Uterus (tissue), 4 donors: ENCODE results near the gene LYZL4. TPM values are rescaled to one million over a fixed set of nuclear protein-coding genes. Genes with fewer than 3 reads are reported as not detected.

ENCODE experiments used
- DNase-seq, 2 donors: peaks; one replicate each; pipeline ENCODE4 v3.0.0-alpha.2; 2019 to 2020
- H3K27ac ChIP-seq, 2 donors: fragments of 200-600 bp; sonication (generic); 1 replicate in 1 of 2; 2 replicates in 1 of 2; pipeline ENCODE4 v1.5.1; 2016 to 2018
- H3K27me3 ChIP-seq, 2 donors: fragments of 200-600 bp; sonication (generic); one replicate each; pipeline ENCODE4 v1.5.1; 2018 to 2019; ENCODE audit warnings: control low read depth in 1 of 2
- H3K36me3 ChIP-seq, 2 donors: fragments of 200-600 bp; sonication (generic); one replicate each; pipeline ENCODE4 v1.5.1; 2019; ENCODE audit warnings: control low read depth in 1 of 2
- H3K4me1 ChIP-seq, 2 donors: fragments of 200-600 bp; sonication (generic); one replicate each; pipeline ENCODE4 v1.5.1; 2018 to 2019; ENCODE audit warnings: control low read depth in 1 of 2
- H3K4me3 ChIP-seq, 2 donors: fragments of 200-600 bp; sonication (generic); 1 replicate in 1 of 2; 2 replicates in 1 of 2; pipeline ENCODE4 v1.5.1; 2018 to 2019; ENCODE audit warnings: mild to moderate bottlenecking in 1 of 2
- H3K9me3 ChIP-seq, 2 donors: fragments of 200-600 bp; sonication (generic); one replicate each; pipeline ENCODE4 v1.5.1; 2019; ENCODE audit warnings: control low read depth in 1 of 2
- POLR2A ChIP-seq, 2 donors: fragments of 450-650 bp; IDR thresholded peaks; one replicate each; pipeline ENCODE4 v1.6.1; 2016; ENCODE audit warnings: antibody characterized with exemption in 2 of 2, mild to moderate bottlenecking in 1 of 2, moderate library complexity in 1 of 2
- intact Hi-C: fragments of 100-400 bp; cut with DNase I; formaldehyde crosslinking; loops from one replicate; pipeline ENCODE4 v1.15.1; 2023; ENCODE audit warnings: low total_unique reads
- total RNA-seq, 4 donors: library from RNA; depleted of rRNA in 3 of 4; stranded (reverse); fragments of >200 nt in 3 of 4; gene quantifications; one replicate each; pipeline versions ENCODE4 v1.1.0 to v1.2.4, GENCODE V29; 2014 to 2023
- TF ChIP-seq, protein P1 (sequence below), 4 experiments: fragments of 200-600 bp in 2 of 4; fragments of 450-650 bp in 2 of 4; sonication (generic) in 2 of 4; IDR thresholded peaks; one replicate each; pipeline ENCODE4 v1.5.1; 2016 to 2019; ENCODE audit warnings: antibody characterized with exemption in 4 of 4, mild to moderate bottlenecking in 2 of 4, moderate library complexity in 1 of 4
- donor health status: DM: yes; HTN: yes; CAD: no.

Gene LYZL4
- total RNA-seq = not detected

DNA sequence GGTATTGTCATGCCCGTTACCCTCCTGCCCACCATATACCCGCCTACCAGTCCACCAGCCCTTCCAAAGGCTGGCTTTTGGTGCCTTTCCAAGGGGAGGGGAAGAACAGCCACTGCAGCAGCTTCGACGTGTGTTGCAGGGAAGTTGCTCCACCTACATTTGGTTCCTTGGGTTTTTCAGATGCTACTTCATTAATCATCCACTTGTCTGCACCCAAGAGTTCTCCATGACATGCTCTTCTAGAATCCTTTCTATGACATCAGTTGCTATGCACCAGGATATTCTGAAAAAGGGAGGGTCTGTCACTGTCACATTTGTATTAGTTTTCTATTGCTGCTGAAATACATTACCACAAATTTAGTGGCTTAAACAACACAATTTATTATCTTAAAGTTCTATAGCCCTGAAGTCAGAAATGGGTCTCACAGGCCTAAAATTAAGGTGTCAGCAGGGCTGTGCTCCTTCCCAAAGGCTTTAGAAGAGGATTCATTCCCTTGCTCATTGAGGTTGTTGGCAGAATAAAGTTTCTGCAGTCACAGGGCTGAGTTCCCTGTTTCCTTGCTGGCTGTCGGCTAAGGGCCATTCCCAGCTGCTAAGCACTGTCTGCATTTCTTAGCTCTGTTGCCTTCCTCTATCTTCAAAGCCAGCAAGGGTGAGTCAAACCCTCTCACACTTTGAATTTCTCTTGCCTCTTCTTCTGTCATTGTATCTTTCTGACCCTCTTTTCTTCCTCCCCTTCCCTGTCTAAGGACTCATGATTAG is at the start of gene LYZL4:
LYZL4 (minus strand) TSS at position 241 of the 762 bp plus-strand sequence. CDS start 3,359 bp downstream, outside the sequence.
- no peaks in the 10 kb centered on the region for H3K4me1 ChIP-seq
- no peak for TF ChIP-seq POLR2A (IDR thresholded peaks at IDR 0.05)
- TF ChIP-seq, protein P1, sequence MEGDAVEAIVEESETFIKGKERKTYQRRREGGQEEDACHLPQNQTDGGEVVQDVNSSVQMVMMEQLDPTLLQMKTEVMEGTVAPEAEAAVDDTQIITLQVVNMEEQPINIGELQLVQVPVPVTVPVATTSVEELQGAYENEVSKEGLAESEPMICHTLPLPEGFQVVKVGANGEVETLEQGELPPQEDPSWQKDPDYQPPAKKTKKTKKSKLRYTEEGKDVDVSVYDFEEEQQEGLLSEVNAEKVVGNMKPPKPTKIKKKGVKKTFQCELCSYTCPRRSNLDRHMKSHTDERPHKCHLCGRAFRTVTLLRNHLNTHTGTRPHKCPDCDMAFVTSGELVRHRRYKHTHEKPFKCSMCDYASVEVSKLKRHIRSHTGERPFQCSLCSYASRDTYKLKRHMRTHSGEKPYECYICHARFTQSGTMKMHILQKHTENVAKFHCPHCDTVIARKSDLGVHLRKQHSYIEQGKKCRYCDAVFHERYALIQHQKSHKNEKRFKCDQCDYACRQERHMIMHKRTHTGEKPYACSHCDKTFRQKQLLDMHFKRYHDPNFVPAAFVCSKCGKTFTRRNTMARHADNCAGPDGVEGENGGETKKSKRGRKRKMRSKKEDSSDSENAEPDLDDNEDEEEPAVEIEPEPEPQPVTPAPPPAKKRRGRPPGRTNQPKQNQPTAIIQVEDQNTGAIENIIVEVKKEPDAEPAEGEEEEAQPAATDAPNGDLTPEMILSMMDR (IDR thresholded peaks at IDR 0.05) = no peak
- intact Hi-C loops = no loop called here
- H3K9me3 ChIP-seq = no peaks in the 10 kb centered on the region
- H3K27ac ChIP-seq = no peak within 1 kb of the TSS
- no peak for DNase-seq
- H3K27me3 ChIP-seq = no peaks in the 10 kb centered on the region
- no peaks in the 10 kb centered on the region for H3K36me3 ChIP-seq
- H3K4me3 ChIP-seq = no peak within 1 kb of the TSS

GRCh38 chr3:42459151-42459550 is 48.7 kb upstream of the LYZL4 start:
- Histone ChIP-seq H3K9me3 (no peaks in the 10 kb centered on the region), H3K36me3 (no peaks in the 10 kb centered on the region), H3K4me1 (no peaks in the 10 kb centered on the region), H3K4me3 (no peak overlapping the region), H3K27ac (no peak overlapping the region), H3K27me3 (peaks cover 0 to 3% of the 10 kb centered on the region in 2 donors)
- intact Hi-C loops = no loop called here
- TF ChIP-seq, protein P1 (IDR thresholded peaks at IDR 0.05) = no peak
- TF ChIP-seq POLR2A (IDR thresholded peaks at IDR 0.05) = no peak
- DNase-seq = no peak

- intact Hi-C loops = no loop called here
- Histone ChIP-seq H3K9me3 (no peaks in the 10 kb centered on the region), H3K4me3 (no peak overlapping the region), H3K4me1 (no peaks in the 10 kb centered on the region), H3K36me3 (no peaks in the 10 kb centered on the region), H3K27me3 (peaks cover 0 to 3% of the 10 kb centered on the region in 2 donors), H3K27ac (no peak overlapping the region)
- TF ChIP-seq, protein P1 (IDR thresholded peaks at IDR 0.05) = no peak
- no peak for TF ChIP-seq POLR2A (IDR thresholded peaks at IDR 0.05)
- no peak for DNase-seq
Observed at GRCh38 chr3:42456211-42456610, 45.8 kb upstream of the LYZL4 start.

- no peak for DNase-seq
- Histone ChIP-seq H3K27me3 (peaks cover 0 to 3% of the 10 kb centered on the region in 2 donors), H3K9me3 (no peaks in the 10 kb centered on the region), H3K27ac (no peak overlapping the region), H3K4me3 (no peak overlapping the region), H3K4me1 (no peaks in the 10 kb centered on the region), H3K36me3 (no peaks in the 10 kb centered on the region)
- TF ChIP-seq POLR2A (IDR thresholded peaks at IDR 0.05) = no peak
- intact Hi-C loops = no loop called here
Observed at GRCh38 chr3:42451546-42452230, 41.3 kb upstream of the LYZL4 start.

- no peak for DNase-seq
- no peaks in the 10 kb centered on the region for H3K9me3 ChIP-seq
- H3K36me3 ChIP-seq = no peaks in the 10 kb centered on the region
- no peak for TF ChIP-seq POLR2A (IDR thresholded peaks at IDR 0.05)
- TF ChIP-seq, protein P1 (IDR thresholded peaks at IDR 0.05) = no peak
- no peak overlapping the region for H3K4me3 ChIP-seq
- H3K27me3 ChIP-seq = peaks cover 0 to 3% of the 10 kb centered on the region in 2 donors
- H3K27ac ChIP-seq = no peak overlapping the region
- H3K4me1 ChIP-seq = no peaks in the 10 kb centered on the region
- intact Hi-C loops = no loop called here
Observed at GRCh38 chr3:42451116-42451515, 40.7 kb upstream of the LYZL4 start.
